ENCODE measurements around the gene TFCP2. TPM values are rescaled to one million over a fixed set of nuclear protein-coding genes. Genes with fewer than 3 reads are reported as not detected.
A peak's percentile ranks its signal among the peaks of the same experiment; 100 is the strongest.

The TFCP2 gene
- total RNA-seq, 1 donor from 2014 or later, result 44.9 TPM

DNA sequence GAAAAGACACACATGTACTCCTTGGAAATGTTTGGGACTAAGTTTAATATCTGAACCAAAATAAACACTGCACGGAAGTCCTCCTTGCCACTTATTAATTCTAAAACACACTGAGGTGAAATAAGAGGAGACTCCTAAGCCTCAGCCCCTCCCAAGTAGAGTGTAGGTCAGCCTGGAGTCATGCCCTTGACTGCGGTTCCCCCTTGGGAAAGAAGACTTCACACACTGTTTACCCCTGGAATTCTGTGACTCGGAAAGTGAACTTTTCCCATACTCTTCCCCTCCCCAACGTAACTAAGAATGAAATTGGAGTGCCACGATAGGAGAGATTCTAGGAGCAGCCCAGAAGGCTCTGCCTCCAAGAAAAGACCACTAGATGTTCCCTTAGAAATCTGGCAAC is 8.6 kb upstream of the TFCP2 start:
- TF ChIP-seq, protein P1, sequence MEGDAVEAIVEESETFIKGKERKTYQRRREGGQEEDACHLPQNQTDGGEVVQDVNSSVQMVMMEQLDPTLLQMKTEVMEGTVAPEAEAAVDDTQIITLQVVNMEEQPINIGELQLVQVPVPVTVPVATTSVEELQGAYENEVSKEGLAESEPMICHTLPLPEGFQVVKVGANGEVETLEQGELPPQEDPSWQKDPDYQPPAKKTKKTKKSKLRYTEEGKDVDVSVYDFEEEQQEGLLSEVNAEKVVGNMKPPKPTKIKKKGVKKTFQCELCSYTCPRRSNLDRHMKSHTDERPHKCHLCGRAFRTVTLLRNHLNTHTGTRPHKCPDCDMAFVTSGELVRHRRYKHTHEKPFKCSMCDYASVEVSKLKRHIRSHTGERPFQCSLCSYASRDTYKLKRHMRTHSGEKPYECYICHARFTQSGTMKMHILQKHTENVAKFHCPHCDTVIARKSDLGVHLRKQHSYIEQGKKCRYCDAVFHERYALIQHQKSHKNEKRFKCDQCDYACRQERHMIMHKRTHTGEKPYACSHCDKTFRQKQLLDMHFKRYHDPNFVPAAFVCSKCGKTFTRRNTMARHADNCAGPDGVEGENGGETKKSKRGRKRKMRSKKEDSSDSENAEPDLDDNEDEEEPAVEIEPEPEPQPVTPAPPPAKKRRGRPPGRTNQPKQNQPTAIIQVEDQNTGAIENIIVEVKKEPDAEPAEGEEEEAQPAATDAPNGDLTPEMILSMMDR (IDR thresholded peaks at IDR 0.05; ENCODE audit: unreplicated experiment), result no peak
- Mint-ChIP-seq H3K27me3 (ENCODE audit: low read depth) (no peaks in the 10 kb centered on the region), H3K4me3 (no peak overlapping the region), H3K9me3 (no peaks in the 10 kb centered on the region), H3K4me1 (peaks cover 8% of the 10 kb centered on the region), H3K27ac (no peak overlapping the region), H3K36me3 (no peaks in the 10 kb centered on the region)
- no peak for DNase-seq (ENCODE audit: low spot score in 2 of 2, unreplicated experiment in 2 of 2)

DNA sequence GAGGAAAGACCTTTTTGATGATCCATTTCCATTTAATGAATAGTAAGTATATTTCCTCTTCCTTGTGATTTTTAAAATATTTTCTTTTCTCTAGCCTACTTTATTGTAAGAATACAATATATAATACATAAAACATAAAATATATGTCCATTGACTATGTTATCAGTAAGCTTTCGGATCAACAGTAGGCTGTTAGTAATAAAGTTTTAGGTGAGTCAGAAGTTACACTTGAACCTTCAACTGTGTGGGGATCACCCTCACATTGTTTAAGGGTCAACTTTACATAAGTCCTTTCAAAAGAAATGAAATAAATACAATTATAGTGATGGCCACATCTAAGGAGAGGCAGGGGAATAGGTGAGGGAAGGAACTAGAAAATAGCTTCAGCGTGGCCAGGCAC is 5.0 kb upstream of the TFCP2 start:
- no peaks in the 10 kb centered on the region for H3K36me3 Mint-ChIP-seq
- H3K4me3 Mint-ChIP-seq, result no peak overlapping the region

DNA sequence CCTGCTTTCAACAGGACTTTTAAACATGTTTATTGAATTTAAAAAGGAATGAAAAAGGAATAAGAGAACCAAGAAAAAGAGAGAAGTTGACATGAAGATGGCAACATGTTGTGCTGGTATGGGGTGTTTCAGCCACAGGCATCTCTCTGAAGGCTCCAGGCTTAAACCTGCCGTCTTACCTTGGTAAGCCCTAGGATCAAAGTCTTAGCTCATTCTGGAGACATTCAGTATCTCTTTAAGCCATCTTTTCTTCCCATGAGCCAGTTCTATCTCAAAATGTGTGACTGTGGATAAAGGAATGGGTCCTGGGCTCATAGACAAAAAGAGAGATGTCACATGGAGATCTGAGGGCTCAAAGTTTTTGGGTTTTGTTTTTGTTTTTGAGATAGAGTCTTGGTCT is 1.6 kb upstream of the TFCP2 start:
- DNase-seq (ENCODE audit: low spot score in 2 of 2, unreplicated experiment in 2 of 2), result no peak
- no peaks in the 10 kb centered on the region for H3K9me3 Mint-ChIP-seq
- TF ChIP-seq, protein P1 (IDR thresholded peaks at IDR 0.05; ENCODE audit: unreplicated experiment), result no peak
- H3K4me1 Mint-ChIP-seq, result peaks cover 6% of the 10 kb centered on the region
- H3K4me3 Mint-ChIP-seq, result peak overlapping the region; percentile 19
- H3K27me3 Mint-ChIP-seq (ENCODE audit: low read depth), result no peaks in the 10 kb centered on the region
- H3K27ac Mint-ChIP-seq, result peak overlapping the region; percentile 41
- H3K36me3 Mint-ChIP-seq, result no peaks in the 10 kb centered on the region

More for the DNA sequence above, 5.0 kb upstream of the TFCP2 start:
- Mint-ChIP-seq H3K4me1 (no peaks in the 10 kb centered on the region), H3K27me3 (ENCODE audit: low read depth) (no peaks in the 10 kb centered on the region), H3K27ac (no peak overlapping the region), H3K9me3 (no peaks in the 10 kb centered on the region)
- TF ChIP-seq, protein P1 (IDR thresholded peaks at IDR 0.05; ENCODE audit: unreplicated experiment), result no peak
- no peak for DNase-seq (ENCODE audit: low spot score in 2 of 2, unreplicated experiment in 2 of 2)

DNA sequence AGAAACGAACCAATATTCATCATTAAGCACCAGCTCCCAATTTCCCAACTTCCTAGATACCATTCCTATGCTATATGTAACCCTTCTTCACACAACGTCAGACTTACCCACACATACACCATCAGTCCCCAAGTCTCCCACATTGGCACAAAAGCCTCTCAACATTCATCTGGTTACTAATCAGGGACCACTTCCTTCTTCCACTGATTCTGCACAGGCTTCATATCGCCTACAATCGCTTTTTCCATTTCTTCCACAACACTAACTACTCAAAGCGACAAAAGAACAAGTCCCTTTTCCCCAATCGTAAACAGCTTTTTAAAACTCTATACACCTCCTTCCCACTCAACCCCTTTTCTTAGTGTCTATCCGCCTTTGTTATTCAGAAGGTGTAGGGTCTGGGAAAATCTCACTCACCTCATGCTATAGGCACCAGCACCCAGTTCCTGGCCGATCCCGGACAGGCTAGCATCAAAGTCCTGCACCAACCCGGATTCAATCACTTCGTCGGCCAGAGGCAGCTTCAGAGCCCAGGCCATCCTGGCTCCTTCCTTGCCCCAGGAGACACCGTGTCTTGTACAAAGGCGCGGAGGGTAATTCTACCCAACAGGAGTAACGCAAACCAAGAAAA is 936 bp downstream of the TFCP2 start:
- Mint-ChIP-seq H3K27me3 (ENCODE audit: low read depth) (no peaks in the 10 kb centered on the region), H3K9me3 (no peaks in the 10 kb centered on the region), H3K27ac (no peak overlapping the region), H3K4me3 (no peak overlapping the region), H3K4me1 (peaks cover 7% of the 10 kb centered on the region), H3K36me3 (no peaks in the 10 kb centered on the region)
- DNase-seq (ENCODE audit: low spot score in 2 of 2, unreplicated experiment in 2 of 2), result peak in 1 of 2 experiments; percentile 48
- TF ChIP-seq, protein P1 (IDR thresholded peaks at IDR 0.05; ENCODE audit: unreplicated experiment), result no peak

DNA sequence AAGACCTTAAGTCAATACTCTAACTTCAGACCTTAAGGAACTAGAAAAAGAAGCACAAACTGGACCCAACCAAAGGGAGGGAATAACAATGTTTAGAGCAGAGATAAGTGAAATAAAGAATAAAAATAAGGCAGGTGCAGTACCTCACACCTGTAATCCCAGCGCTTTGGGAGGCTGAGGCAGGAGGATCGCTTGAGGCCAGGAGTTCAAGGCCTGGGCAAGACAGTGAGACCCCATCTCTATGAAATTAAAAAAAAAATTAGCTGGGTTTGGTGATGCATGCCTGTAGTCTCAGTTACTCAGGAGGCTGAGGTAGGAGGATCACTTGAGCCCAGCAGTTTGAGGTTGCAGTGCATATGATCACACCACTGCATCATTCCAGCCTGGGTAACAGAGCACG is 9.1 kb downstream of the TFCP2 start:
- H3K4me1 Mint-ChIP-seq, result no peaks in the 10 kb centered on the region
- no peak overlapping the region for H3K4me3 Mint-ChIP-seq
- TF ChIP-seq, protein P1 (IDR thresholded peaks at IDR 0.05; ENCODE audit: unreplicated experiment), result no peak

More for the DNA sequence above, 9.1 kb downstream of the TFCP2 start:
- Mint-ChIP-seq H3K27ac (no peak overlapping the region), H3K27me3 (ENCODE audit: low read depth) (no peaks in the 10 kb centered on the region), H3K36me3 (peaks cover 19% of the 10 kb centered on the region), H3K9me3 (no peaks in the 10 kb centered on the region)
- DNase-seq (ENCODE audit: low spot score in 2 of 2, unreplicated experiment in 2 of 2), result no peak
